Peyer's patch (tissue), 4 donors: ENCODE results near the gene FSIP1. TPM values are rescaled to one million over a fixed set of nuclear protein-coding genes. Genes with fewer than 3 reads are reported as not detected.

Experiments used
- DNase-seq, 3 donors: peaks; one replicate each; pipeline ENCODE4 v3.0.0-alpha.2; 2017 to 2019
- H3K27ac ChIP-seq, 4 donors: fragments of 200-600 bp; sonication (generic); one replicate each; pipeline ENCODE4 v1.5.1; 2016 to 2019
- H3K27me3 ChIP-seq, 2 donors: fragments of 200-600 bp; sonication (generic); one replicate each; pipeline ENCODE4 v1.5.1; 2019
- H3K36me3 ChIP-seq, 3 donors: fragments of 200-600 bp; sonication (generic); one replicate each; pipeline ENCODE4 v1.5.1; 2016 to 2019
- H3K4me1 ChIP-seq, 4 donors: fragments of 200-600 bp; sonication (generic); one replicate each; pipeline ENCODE4 v1.5.1; 2016 to 2019
- H3K4me3 ChIP-seq, 4 donors: fragments of 200-600 bp; sonication (generic); 1 replicate in 3 of 4; 2 replicates in 1 of 4; pipeline ENCODE4 v1.5.1; 2016 to 2019; ENCODE audit warnings: mild to moderate bottlenecking in 1 of 4
- H3K9me3 ChIP-seq, 4 donors: fragments of 200-600 bp; sonication (generic); one replicate each; pipeline ENCODE4 v1.5.1; 2016 to 2019; ENCODE audit warnings: mild to moderate bottlenecking in 1 of 4
- CTCF ChIP-seq, 6 experiments: fragments of 450-650 bp in 4 of 6; fragments of 200-600 bp in 2 of 6; sonication (generic) in 1 of 6; IDR thresholded peaks; one replicate each; pipeline ENCODE4 v1.5.1; 2017 to 2019; ENCODE audit warnings: antibody characterized with exemption in 6 of 6, mild to moderate bottlenecking in 3 of 6, moderate library complexity in 1 of 6
- POLR2A ChIP-seq, 2 donors: fragments of 450-650 bp; IDR thresholded peaks; one replicate each; pipeline ENCODE4 v1.5.1; 2017; ENCODE audit warnings: antibody characterized with exemption in 2 of 2, mild to moderate bottlenecking in 2 of 2, moderate library complexity in 2 of 2
- total RNA-seq, 4 donors: library from RNA; depleted of rRNA; stranded (reverse); fragments of >200 nt; gene quantifications; one replicate each; pipeline ENCODE4 v1.1.0, GENCODE V29; 2016

The FSIP1 gene
- total RNA-seq, 4 donors from 2014 or later = not detected

- Histone ChIP-seq H3K27me3 (no peaks in the 10 kb centered on the region), H3K4me3 (no peak overlapping the region), H3K27ac (no peak overlapping the region), H3K36me3 (no peaks in the 10 kb centered on the region), H3K9me3 (peaks cover 0 to 19% (median 0%) of the 10 kb centered on the region in 4 donors), H3K4me1 (no peaks in the 10 kb centered on the region)
- no peak for DNase-seq
- TF ChIP-seq POLR2A (IDR thresholded peaks at IDR 0.05) (no peak), CTCF (IDR thresholded peaks at IDR 0.05) (no peak)
Measured at GRCh38 chr15:39608185-39609139, 174.2 kb downstream of the FSIP1 start.

GRCh38 chr15:39605146-39605545, 177.5 kb downstream of the FSIP1 start:
- H3K27me3 ChIP-seq = no peaks in the 10 kb centered on the region
- H3K4me1 ChIP-seq = no peaks in the 10 kb centered on the region
- no peak overlapping the region for H3K4me3 ChIP-seq
- H3K27ac ChIP-seq = no peak overlapping the region
- H3K36me3 ChIP-seq = no peaks in the 10 kb centered on the region
- no peak for DNase-seq
- H3K9me3 ChIP-seq = peaks cover 0 to 4% (median 0%) of the 10 kb centered on the region in 4 donors
- TF ChIP-seq CTCF (IDR thresholded peaks at IDR 0.05) = no peak
- TF ChIP-seq POLR2A (IDR thresholded peaks at IDR 0.05) = no peak

- peaks cover 0 to 6% (median 0%) of the 10 kb centered on the region in 4 donors for H3K4me1 ChIP-seq
- H3K9me3 ChIP-seq = no peaks in the 10 kb centered on the region
- H3K36me3 ChIP-seq = no peaks in the 10 kb centered on the region
- H3K4me3 ChIP-seq = no peak overlapping the region
- DNase-seq = no peak
- TF ChIP-seq CTCF (IDR thresholded peaks at IDR 0.05) (no peak), POLR2A (IDR thresholded peaks at IDR 0.05) (no peak)
- H3K27me3 ChIP-seq = no peaks in the 10 kb centered on the region
- no peak overlapping the region for H3K27ac ChIP-seq
Measured at GRCh38 chr15:39602143-39602542, 180.5 kb downstream of the FSIP1 start.

- DNase-seq = no peak
- no peak for TF ChIP-seq CTCF (IDR thresholded peaks at IDR 0.05)
- TF ChIP-seq POLR2A (IDR thresholded peaks at IDR 0.05) = no peak
- no peak overlapping the region for H3K4me3 ChIP-seq
- H3K27ac ChIP-seq = no peak overlapping the region
- H3K36me3 ChIP-seq = peaks cover 0 to 12% (median 0%) of the 10 kb centered on the region in 3 donors
- H3K4me1 ChIP-seq = peaks cover 0 to 21% (median 0%) of the 10 kb centered on the region in 4 donors
- H3K27me3 ChIP-seq = no peaks in the 10 kb centered on the region
- no peaks in the 10 kb centered on the region for H3K9me3 ChIP-seq
Measured at GRCh38 chr15:39599871-39600270, 182.8 kb downstream of the FSIP1 start.

GRCh38 chr15:39598958-39599845, 183.4 kb downstream of the FSIP1 start:
- peaks cover 0 to 19% (median 0%) of the 10 kb centered on the region in 3 donors for H3K36me3 ChIP-seq
- TF ChIP-seq CTCF (IDR thresholded peaks at IDR 0.05) (no peak), POLR2A (IDR thresholded peaks at IDR 0.05) (no peak)
- no peak for DNase-seq
- no peaks in the 10 kb centered on the region for H3K27me3 ChIP-seq
- H3K4me3 ChIP-seq = no peak overlapping the region
- H3K9me3 ChIP-seq = no peaks in the 10 kb centered on the region
- peaks cover 0 to 21% (median 0%) of the 10 kb centered on the region in 4 donors for H3K4me1 ChIP-seq
- H3K27ac ChIP-seq = no peak overlapping the region
